ENCODE measurements around the gene ADARB2.

The ADARB2 gene

DNA sequence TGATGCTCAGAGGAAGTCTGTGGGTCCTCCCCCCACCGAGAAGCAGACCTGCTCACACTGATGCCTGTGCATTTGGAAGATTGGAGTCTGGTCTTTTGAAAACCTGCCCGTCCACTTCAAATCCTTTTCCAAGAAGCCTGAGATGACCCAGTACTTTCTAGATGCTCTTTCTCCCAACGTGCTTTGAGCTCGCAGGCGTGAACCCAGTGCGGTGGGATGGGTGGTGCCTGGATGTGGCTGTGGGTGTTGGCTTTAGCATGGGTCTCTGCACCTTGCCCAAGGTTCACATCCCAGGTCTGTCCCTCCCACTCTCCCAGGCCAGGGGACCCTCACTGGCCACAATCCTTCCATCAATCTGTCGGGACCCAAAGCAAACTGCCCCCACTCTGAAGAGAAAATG lies 170.2 kb downstream of the ADARB2 start:
- no peak for DNase-seq (ENCODE audit: low read depth)

DNA sequence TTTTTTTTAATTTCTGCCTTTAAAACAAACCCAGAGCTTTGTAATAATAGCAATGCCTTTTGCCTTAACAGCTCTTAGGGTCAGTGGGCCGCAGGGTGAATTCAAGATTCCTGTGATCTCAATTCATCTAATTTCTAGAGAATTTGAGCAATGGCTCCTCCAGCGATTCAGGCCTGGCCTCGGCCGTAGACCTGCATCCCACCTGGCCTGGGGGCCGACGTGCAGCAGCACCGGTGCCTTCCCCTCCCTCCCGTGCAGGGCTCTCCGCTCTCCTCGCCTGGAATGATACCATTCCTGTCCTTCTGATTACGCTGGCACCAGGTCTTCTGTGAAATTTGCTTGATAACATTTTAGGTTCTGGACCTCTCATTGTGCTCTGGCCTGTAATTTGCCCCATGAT lies 172.5 kb downstream of the ADARB2 start:
- DNase-seq (ENCODE audit: low read depth): no peak

DNA sequence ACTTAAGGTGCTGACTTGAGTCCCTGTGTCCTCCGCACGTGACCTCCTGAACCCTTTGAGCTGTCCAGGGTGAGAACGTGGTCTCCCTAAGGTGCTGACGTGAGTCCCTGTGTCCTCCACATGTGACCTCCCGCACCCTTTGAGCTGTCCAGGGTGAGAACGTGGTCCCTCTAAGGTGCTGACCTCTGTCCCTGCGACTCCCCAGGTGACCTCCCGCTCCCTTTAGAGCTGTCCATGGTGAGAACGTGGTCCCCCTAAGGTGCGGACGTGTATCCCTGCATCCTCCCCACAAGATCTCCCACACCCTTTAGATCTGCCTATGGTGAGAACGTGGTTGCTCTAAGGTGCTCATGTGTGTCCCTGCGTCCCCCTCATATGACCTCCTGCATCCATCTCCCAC lies 174.3 kb downstream of the ADARB2 start:
- no peak for DNase-seq (ENCODE audit: low read depth)

DNA sequence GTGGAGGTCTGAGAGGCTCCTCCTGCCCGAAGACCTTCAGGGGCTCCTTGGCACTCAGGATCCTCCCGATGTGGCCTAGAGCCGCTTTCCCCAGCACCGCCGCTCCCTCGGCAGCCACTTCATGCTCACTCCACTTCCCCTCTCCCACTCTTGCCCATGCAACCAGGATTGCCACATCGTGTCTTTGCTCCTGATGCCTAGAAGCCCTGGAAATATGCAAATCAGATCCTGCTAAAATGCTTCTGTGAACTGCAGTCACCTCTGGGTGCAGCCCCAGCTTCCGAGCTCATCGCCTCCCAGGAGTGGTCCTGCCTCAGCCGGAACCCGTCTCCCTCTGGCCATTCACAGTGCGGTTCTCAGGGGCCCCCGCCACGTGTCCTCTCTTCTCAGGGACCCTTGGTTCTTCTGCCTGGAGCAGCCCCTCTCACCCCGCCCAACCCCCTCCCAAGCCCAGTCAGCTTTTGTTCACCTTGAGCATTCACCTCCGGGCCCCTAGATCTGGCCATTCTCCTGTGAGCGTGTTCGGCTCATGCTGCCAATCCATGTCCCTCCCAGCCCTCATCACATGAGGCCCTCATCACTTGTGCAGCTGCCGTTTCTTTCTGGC lies 175.5 kb downstream of the ADARB2 start:
- no peak for DNase-seq (ENCODE audit: low read depth)

DNA sequence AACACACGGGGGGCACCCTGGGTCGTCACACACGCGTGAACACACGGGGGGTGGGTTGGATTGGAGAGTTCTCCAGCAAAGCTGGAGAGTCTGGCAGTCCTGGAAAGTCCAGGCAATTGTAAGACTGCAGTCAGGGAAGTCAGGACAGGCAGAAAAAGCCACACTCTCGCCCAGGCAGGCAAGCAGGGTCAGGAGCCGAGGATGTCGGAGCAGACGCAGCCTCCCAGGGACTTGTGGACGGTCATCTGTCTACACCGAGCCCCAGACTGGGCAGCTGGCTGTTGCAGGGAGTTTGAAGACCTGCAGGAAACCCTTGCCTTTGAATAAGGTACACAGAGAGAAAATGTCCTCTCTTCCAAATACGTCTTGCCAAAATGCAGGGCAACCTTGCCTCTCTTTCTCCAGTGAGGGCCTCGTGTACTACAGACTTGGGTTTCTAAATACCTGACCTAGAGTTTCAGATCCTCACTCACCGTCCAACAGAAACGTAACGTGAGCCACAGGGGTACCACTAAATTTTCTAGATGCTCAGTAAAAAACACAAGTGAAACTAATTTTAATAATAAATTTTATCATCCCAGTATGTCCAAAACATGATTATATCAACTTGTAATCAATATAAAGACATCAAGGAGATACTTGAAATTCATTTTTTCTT lies 176.7 kb downstream of the ADARB2 start:
- no peak for DNase-seq (ENCODE audit: low read depth)

DNA sequence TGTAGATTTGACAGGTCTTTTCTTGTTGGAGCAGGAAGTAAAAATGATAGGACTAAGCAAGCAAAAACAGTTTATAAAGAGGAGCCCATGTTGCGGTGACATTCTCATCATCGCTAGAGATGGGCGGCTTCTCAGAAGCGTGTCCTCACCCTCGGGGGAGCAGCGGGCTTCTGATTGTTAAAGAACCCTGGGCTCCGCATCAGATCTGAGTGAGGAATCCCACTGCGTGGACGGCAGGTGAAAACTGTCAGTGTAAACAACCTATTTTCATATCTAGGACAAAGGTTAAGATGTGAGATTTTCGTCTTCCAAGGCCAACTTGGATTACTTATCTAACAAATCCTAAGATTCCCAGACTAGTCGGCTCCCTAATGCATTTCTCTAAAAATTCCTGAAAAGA lies 177.6 kb downstream of the ADARB2 start:
- DNase-seq (ENCODE audit: low read depth): no peak

DNA sequence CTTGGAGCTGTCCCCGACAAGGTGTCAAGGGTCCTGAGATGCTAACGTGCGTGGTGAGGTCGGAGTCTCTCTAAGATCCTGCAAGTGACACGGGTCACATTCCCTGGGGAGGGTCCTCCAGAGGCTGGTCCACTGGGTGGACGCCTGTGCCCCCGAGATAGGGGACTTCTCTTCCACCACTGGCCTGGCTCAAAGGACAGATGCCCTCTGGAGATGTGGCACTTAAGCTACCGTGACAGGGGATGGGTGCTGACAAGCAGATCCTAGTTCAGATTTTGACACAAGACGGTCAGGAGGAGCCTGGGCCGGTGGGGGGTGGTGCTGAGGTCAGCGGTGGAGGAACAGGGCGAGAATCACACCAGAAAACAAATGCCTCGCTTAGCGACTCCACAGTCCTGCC lies 178.0 kb downstream of the ADARB2 start:
- DNase-seq (ENCODE audit: low read depth): no peak

DNA sequence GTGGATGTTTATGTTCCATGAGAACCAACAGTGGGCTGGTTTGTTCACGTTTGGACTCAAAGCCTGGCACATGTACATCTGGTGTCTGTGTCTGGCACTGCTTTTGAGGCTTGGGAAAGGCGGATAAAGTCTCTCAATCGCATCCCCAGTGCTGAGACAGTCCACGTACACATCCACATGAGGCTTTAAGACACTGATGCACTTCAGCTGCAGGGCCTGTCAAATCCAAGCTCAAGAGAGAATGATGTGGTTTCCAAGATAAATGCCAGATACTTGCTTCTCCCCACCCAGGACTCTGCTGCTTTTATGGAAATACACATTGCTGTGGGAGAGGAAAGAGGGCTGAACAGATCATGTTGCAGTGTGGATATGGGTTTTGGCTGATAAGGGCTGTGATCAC lies 178.4 kb downstream of the ADARB2 start:
- DNase-seq (ENCODE audit: low read depth): no peak

DNA sequence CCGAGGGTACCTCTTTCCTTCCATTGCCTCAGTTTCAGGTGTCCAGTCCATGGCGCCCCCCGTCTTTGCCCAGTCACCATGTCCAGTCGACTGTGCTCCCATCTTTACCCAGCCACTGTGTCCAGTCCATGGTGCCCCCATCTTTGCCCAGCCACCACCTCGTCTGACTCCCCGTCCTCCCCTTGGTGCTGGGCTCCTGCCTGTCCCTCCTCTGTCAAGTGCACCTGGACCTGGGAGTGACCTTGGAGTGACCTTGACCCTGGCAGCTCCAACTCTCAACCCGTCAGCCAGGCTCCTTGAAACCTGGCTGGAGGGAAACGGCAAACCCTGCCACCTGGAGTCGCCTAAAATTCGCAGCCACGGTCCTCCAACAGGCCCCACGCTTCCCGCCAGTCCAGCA lies 180.2 kb downstream of the ADARB2 start:
- no peak for DNase-seq (ENCODE audit: low read depth)

DNA sequence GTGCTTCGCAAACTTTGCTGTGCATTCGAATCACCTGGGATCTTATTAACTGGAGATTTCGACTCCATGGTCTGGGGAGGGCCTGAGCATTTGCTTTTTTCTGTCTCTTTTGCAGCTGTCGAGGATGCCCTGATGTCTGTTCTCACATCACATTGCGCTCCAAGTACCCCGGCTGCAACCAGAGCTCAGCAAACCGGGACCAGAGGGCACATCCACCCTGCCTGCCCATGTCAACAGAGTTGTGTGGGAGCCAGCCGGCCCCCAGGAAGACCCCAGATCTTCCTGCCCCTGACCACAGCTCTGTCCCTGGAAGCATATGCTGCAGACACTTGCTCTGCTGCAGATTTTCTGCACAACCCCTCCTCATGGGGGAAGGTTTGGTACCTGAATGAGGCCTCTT lies 180.8 kb downstream of the ADARB2 start:
- DNase-seq (ENCODE audit: low read depth): no peak

DNA sequence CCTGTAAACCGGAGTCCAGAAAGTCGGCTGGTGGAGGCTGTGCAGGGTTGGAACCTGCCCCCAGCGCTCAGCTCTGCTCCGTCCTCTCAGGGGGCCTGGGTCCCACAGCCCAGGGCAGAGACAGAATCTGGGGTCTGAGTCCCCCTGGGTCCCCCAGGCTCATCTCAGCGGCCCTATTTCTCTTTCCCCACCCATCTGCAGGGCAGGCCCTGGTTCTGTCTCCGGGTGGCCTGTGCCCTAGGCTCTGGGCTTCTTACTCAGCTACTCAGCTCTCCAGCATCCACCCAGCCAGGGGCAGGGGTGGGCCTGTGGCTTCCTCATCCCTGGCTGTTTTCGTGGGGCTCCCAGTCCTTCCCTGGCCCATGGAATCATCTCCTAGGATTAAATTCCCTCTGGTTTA lies 183.4 kb downstream of the ADARB2 start:
- DNase-seq (ENCODE audit: low read depth): no peak

DNA sequence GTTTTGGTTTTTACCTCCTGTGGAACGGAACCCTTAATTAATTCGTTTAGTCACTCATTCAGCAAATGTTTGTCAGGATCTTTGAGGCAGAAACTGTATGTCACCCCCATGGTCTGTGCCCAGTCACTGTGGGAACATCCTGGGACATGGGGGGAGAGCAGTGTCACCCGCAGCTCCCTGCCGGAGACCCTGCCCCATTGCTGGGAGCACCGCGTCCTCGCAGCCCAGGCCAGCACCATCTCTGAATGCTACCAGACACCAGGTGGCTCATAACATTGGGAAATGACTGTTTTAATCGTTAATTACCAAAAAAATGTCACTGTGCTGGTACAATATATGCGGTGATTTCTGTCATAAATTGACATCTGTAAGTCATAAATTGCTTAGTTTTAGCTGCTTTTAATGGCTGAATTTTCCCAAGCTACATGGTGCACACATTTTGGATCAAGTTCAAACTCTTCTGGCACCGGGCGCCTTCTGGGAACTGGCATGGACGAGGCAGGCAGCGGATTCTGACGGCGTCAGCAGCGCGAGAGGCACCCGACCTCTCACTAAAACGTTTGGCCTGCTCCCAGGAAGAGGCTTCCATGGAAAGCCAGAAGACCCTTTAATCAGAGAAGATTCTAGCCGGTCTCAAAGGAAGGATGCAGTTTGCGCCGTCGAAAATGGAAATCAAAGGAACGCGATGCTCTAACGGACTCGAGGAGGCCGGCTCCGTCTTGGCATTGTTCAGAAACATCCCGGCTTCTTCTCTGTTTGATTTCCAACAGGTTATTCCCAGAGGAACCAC lies 184.2 kb downstream of the ADARB2 start:
- no peak for DNase-seq (ENCODE audit: low read depth)

DNA sequence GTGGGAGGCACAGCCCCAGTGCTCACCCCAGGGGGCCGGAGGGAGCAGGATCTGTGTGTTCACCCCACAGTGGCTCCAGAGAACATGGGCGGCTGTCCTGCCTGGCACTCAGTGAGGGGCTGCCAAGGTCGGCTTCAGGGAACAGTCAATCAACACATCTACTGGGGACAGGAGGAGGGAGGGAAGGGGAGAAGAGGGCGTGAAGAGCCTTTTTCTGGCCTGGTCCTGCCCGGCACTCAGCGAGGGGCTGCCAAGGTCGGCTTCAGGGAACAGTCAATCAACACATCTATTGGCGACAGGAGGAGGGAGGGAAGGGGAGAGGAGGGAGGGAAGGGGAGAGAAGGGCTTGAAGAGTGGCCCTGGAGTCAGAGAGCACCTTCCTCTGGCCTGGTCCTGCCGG lies 184.9 kb downstream of the ADARB2 start:
- no peak for DNase-seq (ENCODE audit: low read depth)

DNA sequence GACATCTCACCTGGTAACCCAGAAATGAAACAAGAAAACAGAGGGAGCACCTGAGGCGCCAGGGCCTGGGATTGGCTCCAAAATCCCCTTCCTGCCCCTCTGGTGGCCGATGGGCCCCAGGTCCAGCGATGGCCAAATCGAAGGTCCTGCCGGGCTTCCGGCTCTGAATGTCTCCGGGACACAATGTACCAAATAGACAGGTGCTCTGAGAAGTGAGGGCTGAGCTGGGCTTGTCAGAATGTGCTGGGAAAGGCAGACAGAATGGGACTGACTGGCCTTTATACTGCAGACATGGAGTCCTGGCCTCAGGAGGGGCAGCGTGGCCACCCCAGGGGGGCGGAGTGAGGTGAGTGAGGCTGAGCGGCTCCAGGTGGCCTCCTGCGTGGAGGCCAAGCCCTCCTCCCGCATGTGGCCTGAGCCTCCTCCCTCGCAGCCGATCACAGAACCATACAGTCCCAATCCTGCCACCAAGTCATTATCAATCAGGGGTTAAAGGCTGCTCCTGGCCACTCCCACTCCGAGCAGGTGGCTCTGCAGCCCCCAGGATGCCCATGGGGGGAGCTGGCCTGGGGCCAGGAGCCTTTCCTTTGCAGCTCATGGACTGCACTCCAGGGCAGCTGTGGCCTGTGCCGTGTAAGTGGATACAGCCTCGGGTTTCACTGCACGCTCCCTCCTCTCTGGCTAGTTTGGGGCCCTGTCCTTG lies 185.5 kb downstream of the ADARB2 start:
- no peak for DNase-seq (ENCODE audit: low read depth)

DNA sequence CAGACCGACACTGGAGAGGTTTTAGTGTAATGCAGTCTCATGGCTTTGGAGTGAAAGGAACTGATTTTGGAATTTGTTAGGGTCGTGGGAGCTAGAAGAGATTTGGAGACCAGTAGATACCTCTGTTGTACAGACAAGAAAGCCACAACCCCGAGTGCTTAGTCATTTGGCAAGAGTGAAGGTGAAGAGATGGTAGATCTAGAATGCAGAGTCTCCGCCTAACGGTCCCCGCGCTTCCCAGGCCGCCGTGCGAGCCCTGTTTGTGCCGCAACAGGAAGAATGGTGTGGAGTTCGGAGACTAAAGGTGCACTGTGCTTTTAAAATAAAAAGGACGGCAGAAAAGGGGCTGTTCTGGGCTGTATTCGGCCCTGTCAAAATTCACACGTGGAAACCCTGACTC lies 186.7 kb downstream of the ADARB2 start:
- no peak for DNase-seq (ENCODE audit: low read depth)

DNA sequence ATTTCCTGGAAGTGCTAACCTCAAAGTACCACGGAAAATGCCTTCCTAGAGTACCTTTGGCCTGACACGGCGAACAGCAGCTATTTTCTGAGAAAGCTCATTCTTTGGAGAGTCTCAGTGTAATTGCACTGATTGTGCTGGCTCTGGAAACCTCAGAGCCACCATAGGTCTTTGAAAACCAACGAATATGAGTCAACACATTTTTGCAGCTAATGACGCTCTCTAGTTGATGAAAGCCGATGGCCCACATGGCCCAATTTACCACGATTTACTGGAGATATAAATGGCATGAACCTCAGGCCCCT lies 187.1 kb downstream of the ADARB2 start:
- no peak for DNase-seq (ENCODE audit: low read depth)

DNA sequence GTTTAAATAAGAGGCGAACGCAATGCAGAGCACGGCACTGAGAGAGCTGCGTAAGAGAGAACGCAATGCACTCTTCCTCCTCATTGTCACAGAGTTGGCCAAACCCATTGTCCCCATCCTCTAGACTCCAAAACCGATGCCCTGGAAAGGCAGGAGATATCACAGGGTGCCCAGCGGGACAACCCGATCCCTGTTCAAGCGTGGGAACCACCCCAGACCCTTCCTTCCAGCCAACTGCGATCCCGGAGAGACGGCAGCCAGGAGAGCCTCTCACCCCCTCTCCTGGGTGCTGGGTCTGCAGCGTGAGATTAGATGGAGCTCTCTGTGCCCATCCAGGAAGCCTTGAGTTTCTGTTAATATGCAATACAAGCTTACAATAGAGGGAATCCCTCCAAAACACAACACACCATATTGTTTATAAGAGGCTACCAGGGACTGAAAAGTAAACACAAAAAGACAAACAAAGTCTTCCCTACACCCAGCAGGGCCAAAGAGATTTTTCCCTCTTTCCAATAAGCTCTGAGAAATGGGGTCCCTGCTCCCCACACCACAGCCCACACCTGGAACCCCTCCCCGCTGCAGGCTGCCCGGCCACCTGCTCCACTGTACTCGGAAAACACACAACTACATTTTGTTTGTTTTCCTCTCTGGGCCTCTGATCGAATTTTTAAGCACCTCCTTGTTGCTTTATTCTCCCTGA lies 187.6 kb downstream of the ADARB2 start:
- DNase-seq (ENCODE audit: low read depth): no peak

DNA sequence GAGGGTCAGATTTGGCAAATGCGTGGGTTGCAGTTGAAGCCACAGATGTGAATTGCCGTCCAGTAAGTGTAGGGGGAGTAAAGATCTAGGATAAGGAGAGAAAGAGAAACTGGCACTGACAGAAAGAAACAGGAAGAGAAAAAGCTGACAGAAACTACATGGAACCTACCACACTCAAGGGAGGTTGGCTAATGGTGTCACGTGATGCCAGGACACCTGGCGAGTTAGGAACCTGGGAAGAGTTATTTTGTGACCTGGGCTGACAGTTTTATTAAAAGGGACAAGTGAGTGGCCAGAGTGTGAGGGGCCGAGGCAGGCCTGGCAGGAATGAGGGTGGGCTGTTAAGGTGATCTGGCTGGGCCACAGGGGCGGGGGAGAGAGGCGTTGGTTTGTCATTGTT lies 188.7 kb downstream of the ADARB2 start:
- no peak for DNase-seq (ENCODE audit: low read depth)

DNA sequence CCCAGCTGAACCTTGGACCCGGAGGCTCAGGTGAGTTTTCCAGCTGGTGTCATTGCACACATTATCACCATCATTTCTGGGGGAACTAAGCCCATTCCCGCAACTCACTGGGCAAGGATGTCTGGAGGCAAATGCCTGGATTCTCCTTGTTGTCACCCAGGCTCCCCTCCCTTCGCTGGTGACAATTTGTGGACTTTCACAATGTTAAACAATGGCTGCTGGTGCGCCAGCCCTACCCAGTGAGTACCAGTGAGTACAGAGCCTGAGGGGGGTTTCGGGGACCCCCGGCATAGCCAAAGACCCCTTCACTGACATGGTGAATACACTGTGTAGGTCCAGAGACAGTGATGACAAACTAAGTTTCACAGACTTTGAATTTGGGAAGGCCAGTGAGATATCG lies 189.2 kb downstream of the ADARB2 start:
- no peak for DNase-seq (ENCODE audit: low read depth)

DNA sequence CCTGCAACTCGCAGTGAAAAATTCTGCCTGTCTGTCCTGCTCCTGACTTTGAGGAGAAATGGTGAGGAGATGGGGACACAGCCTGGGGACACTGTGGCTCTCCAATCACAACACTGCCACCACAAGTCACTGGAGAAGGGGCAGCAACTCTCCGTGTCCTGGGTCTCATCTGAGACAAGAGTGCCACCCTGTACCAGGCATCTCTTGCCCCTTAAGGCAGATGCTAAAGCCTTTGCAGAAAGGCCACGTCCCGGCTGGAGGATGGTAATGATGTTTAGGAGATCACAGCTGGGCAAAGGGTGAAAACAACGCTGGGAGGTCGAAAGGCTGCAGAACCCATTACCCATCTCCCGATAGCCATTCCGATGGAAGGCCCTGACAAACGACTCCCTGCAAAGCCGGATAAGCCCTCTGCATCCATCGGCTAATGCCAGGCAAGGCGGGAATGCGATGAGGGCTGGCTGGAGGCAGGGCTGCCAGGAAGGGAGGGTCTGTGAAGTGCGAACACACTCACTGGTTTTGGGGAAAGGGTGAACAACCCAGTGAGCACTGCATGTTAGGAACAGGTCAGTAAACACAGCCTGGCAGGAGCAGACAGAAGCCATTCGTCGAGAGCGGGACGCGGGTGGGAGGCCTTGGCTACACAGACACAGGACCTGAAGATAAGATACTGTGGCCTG lies 190.8 kb downstream of the ADARB2 start:
- DNase-seq (ENCODE audit: low read depth): no peak

DNA sequence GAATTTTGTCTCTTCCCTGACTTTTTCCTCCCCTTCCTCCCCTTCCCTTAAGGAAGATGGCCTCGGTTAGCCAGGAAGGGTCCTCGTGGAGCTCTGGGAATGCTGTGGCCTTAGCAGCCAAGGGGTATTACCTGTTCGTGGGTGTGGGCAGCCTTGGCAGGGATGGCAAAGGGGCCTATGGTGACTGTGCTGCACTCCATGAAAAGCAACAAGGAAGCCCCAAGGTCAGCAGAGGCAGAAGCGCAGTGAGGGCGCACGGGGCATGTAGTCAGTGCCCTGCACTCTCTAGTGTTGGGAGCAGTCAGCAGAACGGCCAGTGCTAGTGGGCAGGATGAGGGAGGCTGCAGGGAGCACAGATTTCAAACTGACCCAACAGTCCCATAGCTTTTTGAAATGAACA lies 191.8 kb downstream of the ADARB2 start:
- DNase-seq (ENCODE audit: low read depth): no peak

DNA sequence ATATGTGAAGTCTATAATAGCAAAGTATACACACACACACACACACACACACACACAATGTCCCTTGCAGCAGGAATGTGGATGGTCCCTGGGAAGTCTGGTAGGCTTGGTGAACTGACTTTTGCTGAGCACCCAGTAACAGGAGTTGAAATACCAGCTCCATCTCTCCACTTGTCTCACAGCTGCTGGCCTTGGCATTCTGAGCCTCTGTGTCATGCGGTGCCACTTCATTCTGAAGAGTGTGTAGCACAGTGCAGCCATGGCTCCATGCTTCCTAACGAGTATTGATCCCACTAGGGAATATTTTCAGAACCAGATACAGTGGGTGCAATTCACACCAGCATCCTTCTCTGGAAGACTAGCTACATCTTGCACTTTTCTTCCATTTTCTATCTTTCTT lies 192.4 kb downstream of the ADARB2 start:
- DNase-seq (ENCODE audit: low read depth): no peak
